ENCODE results near the gene GAS5.
A peak's percentile ranks its signal among the peaks of the same experiment; 100 is the strongest.
"Not testable (repeated sequence)": the region's sequence is repeated elsewhere in the genome, so short reads cannot be mapped to it uniquely, and the experiment has no call there.

GAS5 gene

GRCh38 chr1:173869021-173869359 lies 1.2 kb upstream of the GAS5 start:
- no peak for DNase-seq (ENCODE audit: low read depth)

GRCh38 chr1:173868266-173869020 lies 654 bp upstream of the GAS5 start, which contains the start of gene ZBTB37:
Gene ZBTB37 (plus strand): TSS chr1:173868380. CDS start chr1:173870226, 1,846 bp downstream.
- peak; percentile 89 for DNase-seq (ENCODE audit: low read depth)

GRCh38 chr1:173867141-173867752 lies 542 bp downstream of the GAS5 start:
- peak; percentile 8 for DNase-seq (ENCODE audit: low read depth)

GRCh38 chr1:173866413-173867115 lies 1.2 kb downstream of the GAS5 start:
- no peak for DNase-seq (ENCODE audit: low read depth)

GRCh38 chr1:173865468-173866164 lies 2.2 kb downstream of the GAS5 start:
- no peak for DNase-seq (ENCODE audit: low read depth)

GRCh38 chr1:173864179-173864867 lies 3.5 kb downstream of the GAS5 start:
- DNase-seq (ENCODE audit: low read depth), result no peak

- DNase-seq (ENCODE audit: low read depth), result no peak
Observed at GRCh38 chr1:173863224-173864161, 4.3 kb downstream of the GAS5 start.

GRCh38 chr1:173862769-173863223 lies 5.0 kb downstream of the GAS5 start:
- no peak for DNase-seq (ENCODE audit: low read depth)

GRCh38 chr1:173862146-173862768 lies 5.5 kb downstream of the GAS5 start:
- not testable (repeated sequence) for DNase-seq (ENCODE audit: low read depth)

- DNase-seq (ENCODE audit: low read depth), result no peak
Observed at GRCh38 chr1:173861731-173862145, 6.1 kb downstream of the GAS5 start.

GRCh38 chr1:173860065-173860464 lies 7.7 kb downstream of the GAS5 start:
- no peak for DNase-seq (ENCODE audit: low read depth)

GRCh38 chr1:173859547-173859946 lies 8.2 kb downstream of the GAS5 start:
- not testable (repeated sequence) for DNase-seq (ENCODE audit: low read depth)

GRCh38 chr1:173857363-173857917 lies 10.3 kb downstream of the GAS5 start:
- no peak for DNase-seq (ENCODE audit: low read depth)

- DNase-seq (ENCODE audit: low read depth), result no peak
Observed at GRCh38 chr1:173856903-173857302, 10.9 kb downstream of the GAS5 start.

- no peak for DNase-seq (ENCODE audit: low read depth)
Observed at GRCh38 chr1:173856014-173856413, 11.8 kb downstream of the GAS5 start.

GRCh38 chr1:173853074-173853473 lies 14.7 kb downstream of the GAS5 start:
- DNase-seq (ENCODE audit: low read depth), result no peak

- DNase-seq (ENCODE audit: low read depth), result no peak
Observed at GRCh38 chr1:173852105-173852504, 15.7 kb downstream of the GAS5 start.

- no peak for DNase-seq (ENCODE audit: low read depth)
Observed at GRCh38 chr1:173832748-173833147, 35.0 kb downstream of the GAS5 start.

- no peak for DNase-seq (ENCODE audit: low read depth)
Observed at GRCh38 chr1:173827611-173828010, 40.2 kb downstream of the GAS5 start.

Measured in T-helper 22 cell (primary cell).